K562 (cell line): ENCODE results near the gene SPAG4.

Source experiments
- CEBPB ChIP-seq: fragments of 450-650 bp; IDR thresholded peaks from 2 replicates; pipeline ENCODE4 v1.6.1; 2016; ENCODE audit warnings: missing genetic modification characterization, missing compliant biosample characterization
- CTCF ChIP-seq, 3 experiments: IDR thresholded peaks in 2 of 3; conservative IDR thresholded peaks in 1 of 3; 2 replicates each; pipeline ENCODE4 v1.5.1; 2011 to 2012; ENCODE audit warnings: low read length in 3 of 3, mild to moderate bottlenecking in 3 of 3, control low read depth in 2 of 3, improper control_type of control experiment in 1 of 3, inconsistent platforms in 1 of 3, low read depth in 1 of 3, mixed read lengths in 1 of 3, moderate library complexity in 1 of 3; ENCODE audit not compliant: insufficient read depth in 2 of 3
- FOXA1 ChIP-seq: fragments of 450-650 bp; IDR thresholded peaks from 2 replicates; pipeline ENCODE4 v1.6.1; 2016; ENCODE audit warnings: mild to moderate bottlenecking, borderline replicate concordance
- FOXJ3 ChIP-seq: sonication (generic); formaldehyde crosslinking; IDR thresholded peaks from 2 replicates; pipeline ENCODE4 v1.4.0; 2020; ENCODE audit warnings: mild to moderate bottlenecking, missing genetic modification reagents
- JUNB ChIP-seq: fragments of 450-650 bp; formaldehyde crosslinking; conservative IDR thresholded peaks from 2 replicates; pipeline ENCODE4 v1.4.0; 2020; ENCODE audit warnings: mild to moderate bottlenecking
- KLF13 ChIP-seq: fragments of 450-650 bp; IDR thresholded peaks from 2 replicates; pipeline ENCODE4 v1.6.1; 2016; ENCODE audit warnings: missing genetic modification characterization, low read depth, mild to moderate bottlenecking, missing compliant biosample characterization, moderate library complexity, borderline replicate concordance
- POLR2AphosphoS5 ChIP-seq: IDR thresholded peaks from 2 replicates; pipeline ENCODE4 v1.6.1; 2011; ENCODE audit warnings: mild to moderate bottlenecking, low read depth, low read length, moderate library complexity; ENCODE audit not compliant: control insufficient read depth, insufficient read depth
- SIN3A ChIP-seq, 2 experiments: fragments of 150-350 bp in 1 of 2; IDR thresholded peaks; 2 replicates each; pipeline ENCODE4 v1.6.1; 2011 to 2016; ENCODE audit warnings: borderline replicate concordance in 2 of 2, low read depth in 2 of 2, low read length in 2 of 2, mild to moderate bottlenecking in 2 of 2, moderate library complexity in 2 of 2; ENCODE audit not compliant: control insufficient read depth in 1 of 2
- TCF7 ChIP-seq: sonication (generic); IDR thresholded peaks from 2 replicates; pipeline ENCODE4 v1.6.1; 2016; ENCODE audit warnings: antibody characterized with exemption, borderline replicate concordance
- ZBTB17 ChIP-seq: fragments of 450-650 bp; formaldehyde crosslinking; IDR thresholded peaks from 2 replicates; pipeline ENCODE4 v1.4.0; 2020; ENCODE audit warnings: mild to moderate bottlenecking
- ZFP30 ChIP-seq: fragments of 250-450 bp; sonication (Bioruptor Pico); IDR thresholded peaks from 2 replicates; pipeline ENCODE4 v1.8.0; 2022; ENCODE audit warnings: moderate library complexity, mild to moderate bottlenecking, inconsistent platforms, borderline replicate concordance
- TF ChIP-seq, protein P1 (sequence below): IDR thresholded peaks from 2 replicates; pipeline ENCODE4 v1.6.1; 2014; ENCODE audit warnings: antibody characterized with exemption
- TF ChIP-seq, protein P2 (sequence below): sonication (generic); formaldehyde crosslinking; IDR thresholded peaks from 2 replicates; pipeline ENCODE4 v1.8.1; 2022; ENCODE audit warnings: missing genetic modification reagents

DNA sequence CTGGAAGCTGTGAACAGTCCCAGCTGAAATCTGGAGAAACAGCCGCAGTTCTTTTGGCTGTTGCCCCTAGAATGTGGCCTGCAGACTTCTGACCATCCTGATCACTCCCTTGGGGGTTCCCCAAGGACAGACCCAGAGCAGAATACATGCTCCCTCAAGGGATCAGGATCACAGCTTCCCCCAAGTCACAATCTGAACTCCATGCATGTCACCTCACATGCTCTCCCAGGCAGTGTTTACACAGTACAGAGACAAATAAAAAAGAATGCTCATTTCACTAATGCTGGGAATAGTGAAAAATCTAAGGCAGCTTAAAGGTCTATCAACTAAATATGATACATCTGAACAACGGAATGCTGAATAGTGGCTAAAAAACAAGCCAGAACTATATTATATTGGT is 20.5 kb downstream of the SPAG4 start:
- TF ChIP-seq SIN3A (IDR thresholded peaks at IDR 0.05; ENCODE audit: borderline replicate concordance in 2 of 2, control insufficient read depth in 1 of 2, low read depth in 2 of 2, low read length in 2 of 2) (no peak), TCF7 (no peak), ZBTB17 (CRISPR knock-in tag) (no peak), FOXJ3 (no peak), ZFP30 (CRISPR knock-in tag) (no peak), FOXA1 (no peak), CEBPB (tag) (no peak), KLF13 (no peak), CTCF (IDR thresholded peaks at IDR 0.05 in 2 of 3, conservative IDR thresholded peaks at IDR 0.05 in 1 of 3; ENCODE audit: insufficient read depth in 2 of 3, low read depth in 1 of 3, low read length in 3 of 3) (no peak), JUNB (no peak), POLR2AphosphoS5 (no peak)
- TF ChIP-seq, protein P1, sequence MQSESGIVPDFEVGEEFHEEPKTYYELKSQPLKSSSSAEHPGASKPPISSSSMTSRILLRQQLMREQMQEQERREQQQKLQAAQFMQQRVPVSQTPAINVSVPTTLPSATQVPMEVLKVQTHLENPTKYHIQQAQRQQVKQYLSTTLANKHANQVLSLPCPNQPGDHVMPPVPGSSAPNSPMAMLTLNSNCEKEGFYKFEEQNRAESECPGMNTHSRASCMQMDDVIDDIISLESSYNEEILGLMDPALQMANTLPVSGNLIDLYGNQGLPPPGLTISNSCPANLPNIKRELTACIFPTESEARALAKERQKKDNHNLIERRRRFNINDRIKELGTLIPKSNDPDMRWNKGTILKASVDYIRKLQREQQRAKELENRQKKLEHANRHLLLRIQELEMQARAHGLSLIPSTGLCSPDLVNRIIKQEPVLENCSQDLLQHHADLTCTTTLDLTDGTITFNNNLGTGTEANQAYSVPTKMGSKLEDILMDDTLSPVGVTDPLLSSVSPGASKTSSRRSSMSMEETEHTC: no peak
- TF ChIP-seq, protein P2, sequence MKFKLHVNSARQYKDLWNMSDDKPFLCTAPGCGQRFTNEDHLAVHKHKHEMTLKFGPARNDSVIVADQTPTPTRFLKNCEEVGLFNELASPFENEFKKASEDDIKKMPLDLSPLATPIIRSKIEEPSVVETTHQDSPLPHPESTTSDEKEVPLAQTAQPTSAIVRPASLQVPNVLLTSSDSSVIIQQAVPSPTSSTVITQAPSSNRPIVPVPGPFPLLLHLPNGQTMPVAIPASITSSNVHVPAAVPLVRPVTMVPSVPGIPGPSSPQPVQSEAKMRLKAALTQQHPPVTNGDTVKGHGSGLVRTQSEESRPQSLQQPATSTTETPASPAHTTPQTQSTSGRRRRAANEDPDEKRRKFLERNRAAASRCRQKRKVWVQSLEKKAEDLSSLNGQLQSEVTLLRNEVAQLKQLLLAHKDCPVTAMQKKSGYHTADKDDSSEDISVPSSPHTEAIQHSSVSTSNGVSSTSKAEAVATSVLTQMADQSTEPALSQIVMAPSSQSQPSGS: no peak
